ENCODE results near the gene SIVA1.

The SIVA1 gene

DNA sequence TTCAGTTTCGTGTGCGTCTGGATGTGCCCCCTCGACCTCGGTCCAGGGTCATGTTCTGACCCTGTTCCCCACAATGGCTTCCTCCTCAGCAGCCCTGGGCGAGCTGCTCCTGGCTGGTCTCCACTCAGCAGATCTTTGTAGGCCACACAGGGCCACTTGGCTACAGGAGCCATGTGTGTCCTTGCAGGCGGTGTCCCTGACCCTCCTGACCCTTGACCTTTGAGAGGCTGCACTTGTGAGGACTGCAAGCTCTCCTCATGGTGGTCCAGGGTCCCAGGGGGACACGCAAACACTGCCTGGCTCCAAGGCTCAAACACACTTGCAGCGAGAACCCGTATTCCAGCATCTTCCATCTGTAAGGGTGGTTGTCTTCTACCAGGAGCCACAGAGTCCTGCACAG, 7.5 kb upstream of the SIVA1 start:
- TF ChIP-seq, protein P1, sequence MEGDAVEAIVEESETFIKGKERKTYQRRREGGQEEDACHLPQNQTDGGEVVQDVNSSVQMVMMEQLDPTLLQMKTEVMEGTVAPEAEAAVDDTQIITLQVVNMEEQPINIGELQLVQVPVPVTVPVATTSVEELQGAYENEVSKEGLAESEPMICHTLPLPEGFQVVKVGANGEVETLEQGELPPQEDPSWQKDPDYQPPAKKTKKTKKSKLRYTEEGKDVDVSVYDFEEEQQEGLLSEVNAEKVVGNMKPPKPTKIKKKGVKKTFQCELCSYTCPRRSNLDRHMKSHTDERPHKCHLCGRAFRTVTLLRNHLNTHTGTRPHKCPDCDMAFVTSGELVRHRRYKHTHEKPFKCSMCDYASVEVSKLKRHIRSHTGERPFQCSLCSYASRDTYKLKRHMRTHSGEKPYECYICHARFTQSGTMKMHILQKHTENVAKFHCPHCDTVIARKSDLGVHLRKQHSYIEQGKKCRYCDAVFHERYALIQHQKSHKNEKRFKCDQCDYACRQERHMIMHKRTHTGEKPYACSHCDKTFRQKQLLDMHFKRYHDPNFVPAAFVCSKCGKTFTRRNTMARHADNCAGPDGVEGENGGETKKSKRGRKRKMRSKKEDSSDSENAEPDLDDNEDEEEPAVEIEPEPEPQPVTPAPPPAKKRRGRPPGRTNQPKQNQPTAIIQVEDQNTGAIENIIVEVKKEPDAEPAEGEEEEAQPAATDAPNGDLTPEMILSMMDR (IDR thresholded peaks at IDR 0.05): no peak
- Histone ChIP-seq H3K9me3 (ENCODE audit: control insufficient read depth, low read length) (no peaks in the 10 kb centered on the region), H3K4me1 (no peaks in the 10 kb centered on the region), H3K79me2 (no peaks in the 10 kb centered on the region), H3K9ac (no peak overlapping the region), H3K27ac (no peak overlapping the region), H3K4me2 (ENCODE audit: low read length) (no peak overlapping the region), H2AFZ (no peak overlapping the region), H3K4me3 (ENCODE audit: low read depth, low read length) (no peak overlapping the region), H3K36me3 (ENCODE audit: control insufficient read depth, insufficient read depth, low read length) (no peaks in the 10 kb centered on the region), H3K27me3 (ENCODE audit: control insufficient read depth, insufficient read depth, low read length) (no peaks in the 10 kb centered on the region)

DNA sequence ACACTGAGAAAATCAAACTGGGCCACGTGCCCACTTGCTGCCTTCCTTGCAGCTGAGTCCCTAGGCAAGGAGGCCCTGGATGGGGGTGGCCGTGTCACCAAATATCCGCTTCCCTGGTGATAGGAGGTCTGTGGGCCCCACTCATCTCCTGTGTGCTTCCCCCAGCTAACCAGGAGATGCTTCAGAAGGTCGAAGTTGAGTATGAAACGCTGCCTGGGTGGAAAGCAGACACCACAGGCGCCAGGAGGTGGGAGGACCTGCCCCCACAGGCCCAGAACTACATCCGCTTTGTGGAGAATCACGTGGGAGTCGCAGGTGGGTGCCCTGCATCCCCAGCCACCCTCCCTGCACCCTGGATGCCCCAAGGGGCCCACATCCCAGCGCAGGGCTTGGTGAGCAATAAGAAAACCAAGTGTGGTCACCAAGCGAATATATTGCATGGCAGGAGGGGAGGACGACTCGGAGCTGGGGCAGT, 6.8 kb upstream of the SIVA1 start:
- no peaks in the 10 kb centered on the region for H3K4me1 ChIP-seq
- no peak overlapping the region for H3K27ac ChIP-seq
- no peaks in the 10 kb centered on the region for H3K27me3 ChIP-seq (ENCODE audit: control insufficient read depth, insufficient read depth, low read length)
- H3K9me3 ChIP-seq (ENCODE audit: control insufficient read depth, low read length): no peaks in the 10 kb centered on the region
- H3K4me3 ChIP-seq (ENCODE audit: low read depth, low read length): no peak overlapping the region
- H3K36me3 ChIP-seq (ENCODE audit: control insufficient read depth, insufficient read depth, low read length): no peaks in the 10 kb centered on the region
- TF ChIP-seq, protein P1 (IDR thresholded peaks at IDR 0.05): no peak
- H3K4me2 ChIP-seq (ENCODE audit: low read length): no peak overlapping the region
- no peak overlapping the region for H2AFZ ChIP-seq
- no peaks in the 10 kb centered on the region for H3K79me2 ChIP-seq
- H3K9ac ChIP-seq: no peak overlapping the region

- H3K4me2 ChIP-seq (ENCODE audit: low read length): no peak overlapping the region
- no peak overlapping the region for H3K4me3 ChIP-seq (ENCODE audit: low read depth, low read length)
- H3K36me3 ChIP-seq (ENCODE audit: control insufficient read depth, insufficient read depth, low read length): no peaks in the 10 kb centered on the region
- no peaks in the 10 kb centered on the region for H3K4me1 ChIP-seq
- H3K9me3 ChIP-seq (ENCODE audit: control insufficient read depth, low read length): no peaks in the 10 kb centered on the region
- H3K9ac ChIP-seq: no peak overlapping the region
- no peaks in the 10 kb centered on the region for H3K79me2 ChIP-seq
- TF ChIP-seq, protein P1 (IDR thresholded peaks at IDR 0.05): no peak
- H2AFZ ChIP-seq: no peak overlapping the region
- H3K27me3 ChIP-seq (ENCODE audit: control insufficient read depth, insufficient read depth, low read length): no peaks in the 10 kb centered on the region
- H3K27ac ChIP-seq: no peak overlapping the region
Observed at GRCh38 chr14:104746934-104747481, 5.9 kb upstream of the SIVA1 start.

DNA sequence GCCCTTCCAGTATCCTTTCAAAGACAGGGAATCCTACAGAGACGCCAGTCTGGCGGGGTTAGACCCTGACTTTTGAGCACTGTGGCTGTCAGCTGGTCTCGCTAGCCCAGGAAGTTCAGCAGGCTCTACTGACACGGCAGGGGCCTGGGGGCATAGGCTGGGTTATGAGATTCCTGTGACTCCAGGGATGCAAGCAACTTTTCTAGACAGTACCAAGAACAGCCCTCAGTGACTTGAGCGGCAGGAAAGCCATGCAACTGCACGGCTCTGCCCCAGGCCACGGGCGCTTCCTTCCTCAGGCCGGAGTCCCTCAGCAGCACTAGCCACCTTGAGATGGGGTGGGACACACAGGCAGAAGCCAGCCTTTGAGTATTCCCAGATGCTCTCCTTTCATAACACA, 5.1 kb upstream of the SIVA1 start:
- Histone ChIP-seq H3K9ac (no peak overlapping the region), H3K4me1 (no peaks in the 10 kb centered on the region), H3K27me3 (ENCODE audit: control insufficient read depth, insufficient read depth, low read length) (no peaks in the 10 kb centered on the region), H3K4me3 (ENCODE audit: low read depth, low read length) (no peak overlapping the region), H3K36me3 (ENCODE audit: control insufficient read depth, insufficient read depth, low read length) (no peaks in the 10 kb centered on the region), H3K4me2 (ENCODE audit: low read length) (no peak overlapping the region), H2AFZ (no peak overlapping the region), H3K9me3 (ENCODE audit: control insufficient read depth, low read length) (no peaks in the 10 kb centered on the region), H3K79me2 (no peaks in the 10 kb centered on the region), H3K27ac (no peak overlapping the region)
- TF ChIP-seq, protein P1 (IDR thresholded peaks at IDR 0.05): no peak

DNA sequence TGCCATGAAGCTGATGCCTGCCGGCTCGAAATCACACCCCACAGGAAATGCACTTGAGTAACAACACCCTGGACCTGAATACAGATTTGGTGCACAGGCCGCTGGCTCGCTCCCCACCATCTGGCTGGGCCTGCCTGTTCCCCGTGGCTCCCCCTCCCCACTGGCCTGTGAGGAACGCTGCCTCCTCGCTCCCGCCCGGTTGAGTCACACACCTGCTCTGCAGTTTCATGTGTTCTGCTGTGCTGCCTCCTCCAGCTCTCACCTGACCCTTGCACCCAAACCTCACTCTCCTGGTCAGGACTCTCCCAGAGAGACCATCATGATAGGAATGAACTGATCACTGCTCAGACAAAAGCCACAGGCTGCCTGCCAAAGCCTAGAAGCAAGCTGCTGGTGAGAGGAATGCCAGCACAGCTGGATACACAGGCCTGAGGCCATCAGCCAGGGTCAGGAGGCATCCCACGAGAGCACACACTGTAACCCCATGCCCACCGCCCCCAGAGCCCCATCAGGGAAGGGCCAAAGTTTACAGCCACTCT, 3.8 kb upstream of the SIVA1 start:
- TF ChIP-seq, protein P1 (IDR thresholded peaks at IDR 0.05): no peak
- Histone ChIP-seq H3K4me3 (ENCODE audit: low read depth, low read length) (no peak overlapping the region), H3K9me3 (ENCODE audit: control insufficient read depth, low read length) (no peaks in the 10 kb centered on the region), H3K4me2 (ENCODE audit: low read length) (no peak overlapping the region), H3K36me3 (ENCODE audit: control insufficient read depth, insufficient read depth, low read length) (no peaks in the 10 kb centered on the region), H3K79me2 (no peaks in the 10 kb centered on the region), H2AFZ (no peak overlapping the region), H3K4me1 (peaks cover 5% of the 10 kb centered on the region), H3K9ac (no peak overlapping the region), H3K27me3 (ENCODE audit: control insufficient read depth, insufficient read depth, low read length) (no peaks in the 10 kb centered on the region), H3K27ac (no peak overlapping the region)
